HCT116 (cell line): ENCODE data around the gene NUBPL. TPM values are rescaled to one million over a fixed set of nuclear protein-coding genes. Genes with fewer than 3 reads are reported as not detected.

Source experiments
- ATAC-seq: fragments of 200-7000 bp; cut with Tn5 transposase; 2 replicates; pipeline ENCODE4 v1.9.1; 2020; ENCODE audit warnings: mild to moderate bottlenecking, moderate library complexity
- BruUV-seq: library from RNA; stranded (reverse); fragments of 400-500 nt; replicated peaks from 2 replicates; lab custom pipeline; 2021; lab: Mats Ljungman, UMichigan
- CTCF ChIA-PET: fragments of 300-600 bp; sonication (Branson Sonifier 250); formaldehyde crosslinking; loops from one replicate; lab custom pipeline; 2021; ENCODE audit warnings: antibody characterized with exemption; lab: Charles Lee
- POLR2A ChIA-PET: fragments of 300-600, 350-600 bp; sonication (Branson Sonifier 250); formaldehyde crosslinking; loops from one replicate; lab custom pipeline; 2021; ENCODE audit warnings: antibody characterized with exemption; lab: Charles Lee
- RAD21 ChIA-PET, 2 experiments: fragments of 300-600 bp; sonication (Branson Sonifier 250); formaldehyde crosslinking; loops; one replicate each; lab custom pipeline; 2023; ENCODE audit warnings: low total read pairs in 2 of 2; ENCODE audit not compliant: uncharacterized antibody in 2 of 2, unreplicated experiment in 2 of 2, low non-redundant PET in 1 of 2; lab: Charles Lee
- DNase-seq: peaks from one replicate; pipeline ENCODE4 v3.0.0-alpha.2; 2010; ENCODE audit warnings: low read depth, low spot score
- H2AFZ ChIP-seq: fragments of 200-600 bp; shearing (Covaris generic), sonication (generic); 2 replicates; pipeline ENCODE4 v1.6.1; 2017; ENCODE audit warnings: low read depth, mixed run types, mixed read lengths, antibody characterized with exemption, low read length; ENCODE audit not compliant: poor library complexity, severe bottlenecking
- H3K27ac ChIP-seq: 2 replicates; pipeline ENCODE4 v1.5.1; 2012; ENCODE audit warnings: low read depth, low read length
- H3K27me3 ChIP-seq: fragments of 200-600 bp; sonication (generic); 2 replicates; pipeline ENCODE4 v1.6.1; 2016; ENCODE audit warnings: mixed run types, low read length, mixed read lengths; ENCODE audit not compliant: insufficient read depth
- H3K36me3 ChIP-seq, 2 experiments: fragments of 200-500 bp in 1 of 2; fragments of 200-600 bp in 1 of 2; sonication (Bioruptor generic) in 1 of 2; sonication (generic) in 1 of 2; 2 replicates each; pipeline versions ENCODE4 v1.5.1 to v1.6.1; 2014 to 2016; ENCODE audit warnings: low read length in 2 of 2, inconsistent platforms in 1 of 2, mixed read lengths in 1 of 2, mixed run types in 1 of 2; ENCODE audit not compliant: insufficient read depth in 2 of 2, control insufficient read depth in 1 of 2
- H3K4me1 ChIP-seq, 2 experiments: fragments of 200-600 bp in 1 of 2; sonication (generic) in 1 of 2; 2 replicates each; pipeline versions ENCODE4 v1.5.1 to v1.6.1; 2012 to 2017; ENCODE audit warnings: low read length in 2 of 2, inconsistent platforms in 1 of 2, mild to moderate bottlenecking in 1 of 2, mixed read lengths in 1 of 2, mixed run types in 1 of 2, moderate library complexity in 1 of 2; ENCODE audit not compliant: insufficient read depth in 2 of 2, control insufficient read depth in 1 of 2
- H3K4me2 ChIP-seq: fragments of 200-600 bp; sonication (generic); 2 replicates; pipeline ENCODE4 v1.6.1; 2017; ENCODE audit warnings: mixed run types, low read length, mixed read lengths
- H3K4me3 ChIP-seq, 2 experiments: fragments of 200-600 bp in 1 of 2; sonication (generic) in 1 of 2; replicated peaks in 1 of 2; 2 replicates each; pipeline ENCODE4 v1.5.1; 2011 to 2016; ENCODE audit warnings: low read length in 2 of 2, control low read depth in 1 of 2, low read depth in 1 of 2, mild to moderate bottlenecking in 1 of 2, mixed read lengths in 1 of 2, mixed run types in 1 of 2
- H3K79me2 ChIP-seq: fragments of 200-600 bp; sonication (generic); 2 replicates; pipeline ENCODE4 v1.6.1; 2017; ENCODE audit warnings: mild to moderate bottlenecking, mixed run types, low read length, moderate library complexity, mixed read lengths; ENCODE audit not compliant: insufficient read depth
- H3K9ac ChIP-seq: fragments of 200-600 bp; sonication (generic); 2 replicates; pipeline ENCODE4 v1.6.1; 2016; ENCODE audit warnings: low read length, mixed read lengths
- H3K9me2 ChIP-seq: fragments of 200-600 bp; sonication (generic), shearing (Covaris generic); 2 replicates; pipeline ENCODE4 v1.6.1; 2017; ENCODE audit warnings: mixed run types, mild to moderate bottlenecking, moderate library complexity; ENCODE audit not compliant: insufficient read depth
- H3K9me3 ChIP-seq, 2 experiments: fragments of 200-500 bp in 1 of 2; fragments of 200-600 bp in 1 of 2; sonication (Bioruptor generic) in 1 of 2; sonication (generic) in 1 of 2; 2 replicates each; pipeline ENCODE4 v1.6.1; 2014 to 2017; ENCODE audit warnings: low read length in 2 of 2, mixed read lengths in 2 of 2, inconsistent platforms in 1 of 2, low read depth in 1 of 2, mild to moderate bottlenecking in 1 of 2, mixed run types in 1 of 2, moderate library complexity in 1 of 2; ENCODE audit not compliant: control insufficient read depth in 1 of 2, insufficient read depth in 1 of 2
- H4K20me1 ChIP-seq: fragments of 200-600 bp; sonication (generic), shearing (Covaris generic); 2 replicates; pipeline ENCODE4 v1.6.1; 2017; ENCODE audit warnings: mixed run types, mild to moderate bottlenecking, moderate library complexity; ENCODE audit not compliant: insufficient read depth
- ATF3 ChIP-seq: IDR thresholded peaks from 2 replicates; pipeline ENCODE4 v1.6.1; 2012
- CBX3 ChIP-seq: IDR thresholded peaks from 2 replicates; pipeline ENCODE4 v1.6.1; 2012; ENCODE audit warnings: low read depth
- CEBPB ChIP-seq: IDR thresholded peaks from 2 replicates; pipeline ENCODE4 v1.6.1; 2012; ENCODE audit warnings: low read depth
- EGR1 ChIP-seq: IDR thresholded peaks from 2 replicates; pipeline ENCODE4 v1.6.1; 2012; ENCODE audit warnings: low read depth
- ELF1 ChIP-seq: IDR thresholded peaks from 2 replicates; pipeline ENCODE4 v1.6.1; 2012; ENCODE audit warnings: low read depth, borderline replicate concordance
- EZH2 ChIP-seq: fragments of 200-600 bp; sonication (generic); IDR thresholded peaks from 2 replicates; pipeline ENCODE4 v1.6.1; 2017; ENCODE audit warnings: antibody characterized with exemption, mixed run types
- JUND ChIP-seq: IDR thresholded peaks from 2 replicates; pipeline ENCODE4 v1.6.1; 2012
- POLR2A ChIP-seq: IDR thresholded peaks from 2 replicates; pipeline ENCODE4 v1.7.0; 2011; ENCODE audit warnings: borderline replicate concordance; ENCODE audit not compliant: insufficient read depth, insufficient read length; ENCODE audit errors: extremely low read depth
- POLR2AphosphoS5 ChIP-seq: IDR thresholded peaks from 2 replicates; pipeline ENCODE4 v1.6.1; 2011; ENCODE audit warnings: mild to moderate bottlenecking, low read depth, low read length, moderate library complexity
- REST ChIP-seq: IDR thresholded peaks from 2 replicates; pipeline ENCODE4 v1.6.1; 2012; ENCODE audit warnings: low read depth
- SIN3A ChIP-seq: IDR thresholded peaks from 2 replicates; pipeline ENCODE4 v1.6.1; 2012; ENCODE audit warnings: low read depth
- SRF ChIP-seq: IDR thresholded peaks from 2 replicates; pipeline ENCODE4 v1.6.1; 2012; ENCODE audit warnings: low read depth
- YY1 ChIP-seq: IDR thresholded peaks from 2 replicates; pipeline ENCODE4 v1.6.1; 2011; ENCODE audit warnings: low read length, low read depth, moderate library complexity, mild to moderate bottlenecking; ENCODE audit not compliant: insufficient replicate concordance; ENCODE audit errors: extremely low read depth
- ZBTB33 ChIP-seq: IDR thresholded peaks from 2 replicates; pipeline ENCODE4 v1.6.1; 2011; ENCODE audit warnings: mild to moderate bottlenecking, low read length, moderate library complexity; ENCODE audit not compliant: insufficient replicate concordance; ENCODE audit errors: extremely low read depth
- ZFX ChIP-seq: fragments of 450-650 bp; IDR thresholded peaks from 2 replicates; pipeline ENCODE4 v1.6.1; 2017
- intact Hi-C: fragments of 100-400 bp; cut with micrococcal nuclease; formaldehyde crosslinking; loops from 2 replicates; pipeline ENCODE4 v1.10.0; 2022
- total RNA-seq: library from RNA; stranded (reverse); gene quantifications from one replicate; pipeline ENCODE4 v1.2.1, GENCODE V29; 2021; ENCODE audit not compliant: unreplicated experiment

Gene NUBPL
- total RNA-seq, 1 experiment from 2014 or later = 11.3 TPM

- DNase-seq = no peak
- Histone ChIP-seq H3K27me3 (no peaks in the 10 kb centered on the region), H3K9ac (no peak overlapping the region), H3K36me3 (no peaks in the 10 kb centered on the region), H3K4me3 (no peak overlapping the region), H3K79me2 (no peaks in the 10 kb centered on the region), H2AFZ (no peak overlapping the region), H3K9me2 (no peaks in the 10 kb centered on the region), H3K4me2 (no peak overlapping the region), H3K9me3 (no peaks in the 10 kb centered on the region), H3K27ac (no peak overlapping the region), H3K4me1 (peaks cover 3 to 4% of the 10 kb centered on the region in 2 experiments; a peak in 2 of 4 replicates)
- intact Hi-C loops = no loop called here
- ChIA-PET RAD21 (no interaction called here), POLR2A (no interaction called here), CTCF (no interaction called here)
- ATAC-seq = no peak
- BruUV-seq = no TSS peak
- TF ChIP-seq ELF1 (no peak), JUND (no peak), YY1 (no peak), EGR1 (no peak), POLR2A (no peak), SIN3A (no peak), REST (no peak), CEBPB (no peak), POLR2AphosphoS5 (no peak), ZBTB33 (no peak), ZFX (no peak), EZH2 (no peak), ATF3 (no peak), SRF (no peak), CBX3 (no peak)
- TF ChIP-seq, all 23 proteins: peak for 0
- no peaks in the 10 kb centered on the region for H4K20me1 ChIP-seq
Observed at GRCh38 chr14:31770271-31770670, 209.1 kb downstream of the NUBPL start.
